ENCODE measurements around the gene WDR3. TPM values are rescaled to one million over a fixed set of nuclear protein-coding genes. Genes with fewer than 3 reads are reported as not detected.

WDR3 gene
- total and polyA plus RNA-seq, 2 donors (not counting 3 experiments of a cell fraction or from before 2014, with no cell fraction given): 12.4 to 27.7 TPM

DNA sequence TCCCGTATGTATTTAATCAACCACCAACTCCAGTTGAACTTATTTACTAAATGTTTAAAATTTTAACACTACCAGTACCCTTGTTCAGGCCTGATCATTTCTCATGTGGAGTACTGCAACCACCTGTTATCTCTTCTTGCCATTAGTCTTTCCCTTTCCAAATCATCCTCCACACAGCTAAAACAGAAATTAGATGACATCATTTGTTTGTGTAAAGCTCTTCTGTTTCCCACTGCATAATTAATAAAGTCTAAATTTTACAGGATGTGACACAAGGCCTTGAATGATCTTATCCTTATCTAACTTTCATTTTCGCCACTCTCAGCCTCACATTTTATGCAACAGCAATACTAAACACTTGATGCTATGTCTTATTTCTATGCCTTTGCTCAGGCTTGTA lies 24.5 kb upstream of the WDR3 start:
- Histone ChIP-seq H3K9me3 (replicated peaks; ENCODE audit: control insufficient read depth, insufficient read depth, low read length) (no peaks in the 10 kb centered on the region), H3K36me3 (ENCODE audit: control insufficient read depth in 2 of 2, extremely low read depth in 1 of 2, insufficient read depth in 2 of 2, low read length in 2 of 2) (peaks cover 1 to 3% of the 10 kb centered on the region in 2 experiments), H3K4me3 (replicated peaks in 1 of 3; ENCODE audit: insufficient read depth in 1 of 3, low read depth in 1 of 3, low read length in 3 of 3) (no peak overlapping the region), H3K27ac (ENCODE audit: insufficient read depth, low read depth, low read length) (no peak overlapping the region), H3K27me3 (ENCODE audit: control insufficient read depth in 2 of 2, insufficient read depth in 2 of 2, low read length in 2 of 2) (no peaks in the 10 kb centered on the region), H3K4me1 (ENCODE audit: control insufficient read depth, extremely low read depth, insufficient read depth, low read length) (no peaks in the 10 kb centered on the region), H2AFZ (ENCODE audit: low read depth, low read length) (no peak overlapping the region), H3K4me2 (ENCODE audit: insufficient read depth, low read length) (no peak overlapping the region), H3K79me2 (ENCODE audit: control insufficient read depth, insufficient read depth, low read length) (no peaks in the 10 kb centered on the region), H3K9me1 (replicated peaks; ENCODE audit: control insufficient read depth, extremely low read depth, insufficient read depth, low read length) (no peaks in the 10 kb centered on the region), H4K20me1 (replicated peaks; ENCODE audit: control insufficient read depth, extremely low read depth, insufficient read depth, low read length) (no peaks in the 10 kb centered on the region), H3K9ac (replicated peaks; ENCODE audit: extremely low read depth, insufficient read depth, low read length) (no peak overlapping the region)
- POLR2A ChIA-PET: no interaction called here
- no peak for TF ChIP-seq EZH2 (IDR thresholded peaks at IDR 0.05; ENCODE audit: borderline replicate concordance, low read depth, low read length, severe bottlenecking)
- no peak for TF ChIP-seq POLR2A (IDR thresholded peaks at IDR 0.05; ENCODE audit: low read depth, low read length)
- TF ChIP-seq, protein P1, sequence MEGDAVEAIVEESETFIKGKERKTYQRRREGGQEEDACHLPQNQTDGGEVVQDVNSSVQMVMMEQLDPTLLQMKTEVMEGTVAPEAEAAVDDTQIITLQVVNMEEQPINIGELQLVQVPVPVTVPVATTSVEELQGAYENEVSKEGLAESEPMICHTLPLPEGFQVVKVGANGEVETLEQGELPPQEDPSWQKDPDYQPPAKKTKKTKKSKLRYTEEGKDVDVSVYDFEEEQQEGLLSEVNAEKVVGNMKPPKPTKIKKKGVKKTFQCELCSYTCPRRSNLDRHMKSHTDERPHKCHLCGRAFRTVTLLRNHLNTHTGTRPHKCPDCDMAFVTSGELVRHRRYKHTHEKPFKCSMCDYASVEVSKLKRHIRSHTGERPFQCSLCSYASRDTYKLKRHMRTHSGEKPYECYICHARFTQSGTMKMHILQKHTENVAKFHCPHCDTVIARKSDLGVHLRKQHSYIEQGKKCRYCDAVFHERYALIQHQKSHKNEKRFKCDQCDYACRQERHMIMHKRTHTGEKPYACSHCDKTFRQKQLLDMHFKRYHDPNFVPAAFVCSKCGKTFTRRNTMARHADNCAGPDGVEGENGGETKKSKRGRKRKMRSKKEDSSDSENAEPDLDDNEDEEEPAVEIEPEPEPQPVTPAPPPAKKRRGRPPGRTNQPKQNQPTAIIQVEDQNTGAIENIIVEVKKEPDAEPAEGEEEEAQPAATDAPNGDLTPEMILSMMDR (IDR thresholded peaks at IDR 0.05; ENCODE audit: extremely low read depth in 1 of 2, insufficient read depth in 1 of 2, low read depth in 1 of 2, low read length in 2 of 2): no peak
- DNase-seq (ENCODE audit: low read depth, low spot score) (no peak), FAIRE-seq (no peak)
- BruUV-seq (replicated peaks): no TSS peak
- intact Hi-C loops (cut with micrococcal nuclease): no loop called here
- CTCF ChIA-PET: interaction anchor here (1.6 kb wide), 1 partner anchor 23 kb away, joined by 3 read pairs; no protein-coding TSS in a partner anchor
- dilution Hi-C loops (cut with MboI; ENCODE audit: extremely low pct_ligation_motif_present, low sequenced_read_pairs): no loop called here

DNA sequence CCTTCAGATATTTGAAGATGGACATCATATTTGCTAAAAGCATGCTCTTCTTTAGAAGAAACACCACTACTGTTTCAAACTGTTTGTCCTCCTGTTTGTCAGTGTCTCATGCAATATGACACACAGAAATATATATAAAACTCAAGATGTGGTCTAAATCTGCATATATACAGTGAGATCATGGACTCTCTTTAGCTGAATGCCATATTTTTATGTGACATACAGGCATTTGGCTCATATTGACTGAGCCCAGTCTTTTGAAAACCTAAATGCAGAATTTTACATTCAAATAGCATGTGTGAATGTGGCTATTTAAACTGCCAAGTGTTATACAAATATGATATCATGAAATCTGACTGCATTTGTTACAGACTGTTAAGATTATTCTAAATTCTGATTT lies 18.5 kb upstream of the WDR3 start:
- Histone ChIP-seq H3K9me1 (replicated peaks; ENCODE audit: control insufficient read depth, extremely low read depth, insufficient read depth, low read length) (no peaks in the 10 kb centered on the region), H3K4me1 (ENCODE audit: control insufficient read depth, extremely low read depth, insufficient read depth, low read length) (no peaks in the 10 kb centered on the region), H3K4me3 (replicated peaks in 1 of 3; ENCODE audit: insufficient read depth in 1 of 3, low read depth in 1 of 3, low read length in 3 of 3) (no peak overlapping the region), H3K9ac (replicated peaks; ENCODE audit: extremely low read depth, insufficient read depth, low read length) (no peak overlapping the region), H3K4me2 (ENCODE audit: insufficient read depth, low read length) (no peak overlapping the region), H3K27me3 (ENCODE audit: control insufficient read depth in 2 of 2, insufficient read depth in 2 of 2, low read length in 2 of 2) (no peaks in the 10 kb centered on the region), H2AFZ (ENCODE audit: low read depth, low read length) (no peak overlapping the region), H3K27ac (ENCODE audit: insufficient read depth, low read depth, low read length) (no peak overlapping the region), H3K36me3 (ENCODE audit: control insufficient read depth in 2 of 2, extremely low read depth in 1 of 2, insufficient read depth in 2 of 2, low read length in 2 of 2) (peaks cover 7 to 11% of the 10 kb centered on the region in 2 experiments), H4K20me1 (replicated peaks; ENCODE audit: control insufficient read depth, extremely low read depth, insufficient read depth, low read length) (no peaks in the 10 kb centered on the region), H3K9me3 (replicated peaks; ENCODE audit: control insufficient read depth, insufficient read depth, low read length) (no peaks in the 10 kb centered on the region), H3K79me2 (ENCODE audit: control insufficient read depth, insufficient read depth, low read length) (no peaks in the 10 kb centered on the region)
- DNase-seq (ENCODE audit: low read depth, low spot score) (no peak), FAIRE-seq (no peak)
- ChIA-PET POLR2A (interaction anchor here (0.7 kb wide), 1 partner anchor 12 kb away, joined by 5 read pairs; no protein-coding TSS in a partner anchor), CTCF (interaction anchor here (2.1 kb wide), 1 partner anchor 15 kb away, joined by 7 read pairs; no protein-coding TSS in a partner anchor)
- no peak for TF ChIP-seq POLR2AphosphoS5 (IDR thresholded peaks at IDR 0.05; ENCODE audit: insufficient read depth, low read depth, low read length)
- no peak for TF ChIP-seq EZH2 (IDR thresholded peaks at IDR 0.05; ENCODE audit: borderline replicate concordance, low read depth, low read length, severe bottlenecking)
- TF ChIP-seq, protein P2, sequence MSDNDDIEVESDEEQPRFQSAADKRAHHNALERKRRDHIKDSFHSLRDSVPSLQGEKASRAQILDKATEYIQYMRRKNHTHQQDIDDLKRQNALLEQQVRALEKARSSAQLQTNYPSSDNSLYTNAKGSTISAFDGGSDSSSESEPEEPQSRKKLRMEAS (IDR thresholded peaks at IDR 0.05; ENCODE audit: insufficient read depth, insufficient read length): no peak
- no peak for TF ChIP-seq GATA2 (IDR thresholded peaks at IDR 0.05; ENCODE audit: insufficient read depth, insufficient read length, low read depth, low read length)
- TF ChIP-seq FOS (IDR thresholded peaks at IDR 0.05; ENCODE audit: borderline replicate concordance, insufficient read depth, low read length): no peak
- TF ChIP-seq MYC (IDR thresholded peaks at IDR 0.05; ENCODE audit: low read depth, low read length): no peak
- TF ChIP-seq, protein P1 (IDR thresholded peaks at IDR 0.05; ENCODE audit: extremely low read depth in 1 of 2, insufficient read depth in 1 of 2, low read depth in 1 of 2, low read length in 2 of 2): no peak
- TF ChIP-seq JUN (IDR thresholded peaks at IDR 0.05; ENCODE audit: borderline replicate concordance, insufficient read depth, insufficient read length, low read depth): no peak
- no peak for TF ChIP-seq POLR2A (IDR thresholded peaks at IDR 0.05; ENCODE audit: low read depth, low read length)
- BruUV-seq (replicated peaks): no TSS peak
- intact Hi-C loops (cut with micrococcal nuclease): no loop called here
- dilution Hi-C loops (cut with MboI; ENCODE audit: extremely low pct_ligation_motif_present, low sequenced_read_pairs): no loop called here

Measured in endothelial cell of umbilical vein (primary cell).